ENCODE data around the gene FBLN2. TPM values are rescaled to one million over a fixed set of nuclear protein-coding genes. Genes with fewer than 3 reads are reported as not detected.

Gene FBLN2
- polyA plus RNA-seq, 1 of the 3 experiments (the other 2 are of a cell fraction), result 5.2 TPM

- H2AFZ ChIP-seq (ENCODE audit: low read depth), result no peak overlapping the region
- CTCF ChIA-PET, result interaction anchor here (0.6 to 4.8 kb wide), 11 partner anchors 9 to 128 kb away, joined by 3 to 31 read pairs (median 4); no protein-coding TSS in a partner anchor
- TF ChIP-seq EZH2phosphoT487 (IDR thresholded peaks at IDR 0.05; ENCODE audit: borderline replicate concordance, low read depth), result no peak
- no peak for TF ChIP-seq TEAD4 (IDR thresholded peaks at IDR 0.05; ENCODE audit: borderline replicate concordance, insufficient read depth)
- TF ChIP-seq SIN3A (IDR thresholded peaks at IDR 0.05; ENCODE audit: borderline replicate concordance, low read depth, low read length), result no peak
- TF ChIP-seq POLR2AphosphoS5 (IDR thresholded peaks at IDR 0.05; ENCODE audit: low read depth, low read length), result no peak
- no peak for TF ChIP-seq USF2 (IDR thresholded peaks at IDR 0.05; ENCODE audit: borderline replicate concordance, low read depth, low read length)
- TF ChIP-seq JUND (IDR thresholded peaks at IDR 0.05), result no peak
- TF ChIP-seq GABPA (IDR thresholded peaks at IDR 0.05; ENCODE audit: low read depth), result no peak
- no peak for TF ChIP-seq TCF12 (IDR thresholded peaks at IDR 0.05)
- TF ChIP-seq IRF3 (IDR thresholded peaks at IDR 0.05; ENCODE audit: low read depth, low read length), result no peak
- no peak for TF ChIP-seq SMC3 (IDR thresholded peaks at IDR 0.05; ENCODE audit: low read depth, low read length)
- no peak for TF ChIP-seq MAX (IDR thresholded peaks at IDR 0.05; ENCODE audit: low read depth)
- TF ChIP-seq RFX5 (IDR thresholded peaks at IDR 0.05; ENCODE audit: low read length), result no peak
- no peak for TF ChIP-seq USF1 (IDR thresholded peaks at IDR 0.05; ENCODE audit: borderline replicate concordance, low read depth)
- no peak for TF ChIP-seq FOXM1 (IDR thresholded peaks at IDR 0.05; ENCODE audit: low read depth)
- no peak for TF ChIP-seq ZBTB33 (IDR thresholded peaks at IDR 0.05; ENCODE audit: borderline replicate concordance, low read depth)
- no peak for TF ChIP-seq MEF2A (IDR thresholded peaks at IDR 0.05; ENCODE audit: borderline replicate concordance, low read depth)
- TF ChIP-seq MXI1 (IDR thresholded peaks at IDR 0.05; ENCODE audit: low read depth, low read length), result no peak
- TF ChIP-seq CHD2 (IDR thresholded peaks at IDR 0.05; ENCODE audit: low read length, partially characterized antibody), result no peak
- no peak for TF ChIP-seq RXRA (IDR thresholded peaks at IDR 0.05; ENCODE audit: borderline replicate concordance, low read depth)
- POLR2A ChIA-PET, result no interaction called here
- no peak overlapping the region; a peak in 1 of 4 replicates for H3K27ac ChIP-seq (ENCODE audit: low read depth in 2 of 2, low read length in 1 of 2)
- H3K9me2 ChIP-seq, result no peaks in the 10 kb centered on the region
- 68% methylated on average over 5 of the region's 15 CpGs for WGBS (ENCODE audit: low lambda C conversion rate)
- no peaks in the 10 kb centered on the region for H4K20me1 ChIP-seq (ENCODE audit: insufficient read depth)
- H3F3A ChIP-seq (replicated peaks; ENCODE audit: insufficient read depth), result no peaks in the 10 kb centered on the region
- H3K4me1 ChIP-seq (ENCODE audit: control insufficient read depth in 1 of 2, insufficient read depth in 2 of 2, low read depth in 1 of 2, low read length in 1 of 2), result peaks cover 0 to 12% of the 10 kb centered on the region in 2 experiments; a peak in 1 of 4 replicates
- no peak overlapping the region for H3K4me3 ChIP-seq (ENCODE audit: low read depth in 2 of 2, low read length in 1 of 2)
- H3K27me3 ChIP-seq (ENCODE audit: insufficient read depth), result no peaks in the 10 kb centered on the region
- H3K9me3 ChIP-seq, result no peaks in the 10 kb centered on the region
- H3K9ac ChIP-seq, result no peak overlapping the region
- DNase-seq, result no peak
- H3K79me2 ChIP-seq (ENCODE audit: insufficient read depth), result no peaks in the 10 kb centered on the region
- no peak overlapping the region for H3K4me2 ChIP-seq
- H3K36me3 ChIP-seq (replicated peaks in 1 of 2; ENCODE audit: control insufficient read depth in 1 of 2, insufficient read depth in 2 of 2, low read length in 1 of 2), result no peaks in the 10 kb centered on the region
These were observed 73.4 kb downstream of the FBLN2 start for GRCh38 chr3:13622356-13622755.

Measured in SK-N-SH (cell line).